GM12801 (cell line): ENCODE results near the gene PTPRN.

Source experiments
- TF ChIP-seq, protein P1 (sequence below): IDR thresholded peaks from one replicate; pipeline ENCODE4 v1.5.1; 2011; ENCODE audit warnings: control low read depth; ENCODE audit not compliant: insufficient read length; ENCODE audit errors: extremely low read depth

Gene PTPRN

DNA sequence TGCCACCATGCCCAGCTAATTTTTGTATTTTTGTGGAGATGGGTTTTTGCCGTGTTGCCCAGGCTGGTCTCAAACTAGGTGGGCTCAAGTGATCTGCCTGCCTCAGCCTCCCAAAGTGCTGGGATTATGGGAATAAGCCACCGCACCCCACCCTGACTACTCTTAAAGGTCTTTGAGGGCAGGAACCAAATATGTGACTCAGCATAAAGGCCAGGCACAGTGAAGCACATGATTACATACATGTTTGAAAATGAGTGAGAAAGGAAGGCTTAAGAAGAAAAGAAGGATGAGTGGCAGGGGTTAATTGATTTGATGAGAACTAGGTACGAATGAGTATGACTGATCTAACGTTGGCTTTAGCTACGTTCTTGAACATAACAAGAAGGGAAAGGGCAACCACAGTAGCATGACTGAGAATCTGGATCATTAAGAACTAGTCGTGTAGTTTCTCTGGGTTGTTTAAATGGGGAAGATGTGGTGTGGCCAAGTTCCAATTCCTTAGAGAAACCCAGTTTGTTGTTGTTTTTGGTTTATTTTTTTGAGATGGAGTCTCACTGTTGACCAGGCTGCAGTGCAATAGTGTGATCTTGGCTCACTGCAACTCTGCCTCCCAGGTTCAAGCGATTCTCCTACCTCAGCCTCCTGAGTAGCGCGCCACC, 16.6 kb upstream of the PTPRN start:
- TF ChIP-seq, protein P1, sequence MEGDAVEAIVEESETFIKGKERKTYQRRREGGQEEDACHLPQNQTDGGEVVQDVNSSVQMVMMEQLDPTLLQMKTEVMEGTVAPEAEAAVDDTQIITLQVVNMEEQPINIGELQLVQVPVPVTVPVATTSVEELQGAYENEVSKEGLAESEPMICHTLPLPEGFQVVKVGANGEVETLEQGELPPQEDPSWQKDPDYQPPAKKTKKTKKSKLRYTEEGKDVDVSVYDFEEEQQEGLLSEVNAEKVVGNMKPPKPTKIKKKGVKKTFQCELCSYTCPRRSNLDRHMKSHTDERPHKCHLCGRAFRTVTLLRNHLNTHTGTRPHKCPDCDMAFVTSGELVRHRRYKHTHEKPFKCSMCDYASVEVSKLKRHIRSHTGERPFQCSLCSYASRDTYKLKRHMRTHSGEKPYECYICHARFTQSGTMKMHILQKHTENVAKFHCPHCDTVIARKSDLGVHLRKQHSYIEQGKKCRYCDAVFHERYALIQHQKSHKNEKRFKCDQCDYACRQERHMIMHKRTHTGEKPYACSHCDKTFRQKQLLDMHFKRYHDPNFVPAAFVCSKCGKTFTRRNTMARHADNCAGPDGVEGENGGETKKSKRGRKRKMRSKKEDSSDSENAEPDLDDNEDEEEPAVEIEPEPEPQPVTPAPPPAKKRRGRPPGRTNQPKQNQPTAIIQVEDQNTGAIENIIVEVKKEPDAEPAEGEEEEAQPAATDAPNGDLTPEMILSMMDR: no peak

DNA sequence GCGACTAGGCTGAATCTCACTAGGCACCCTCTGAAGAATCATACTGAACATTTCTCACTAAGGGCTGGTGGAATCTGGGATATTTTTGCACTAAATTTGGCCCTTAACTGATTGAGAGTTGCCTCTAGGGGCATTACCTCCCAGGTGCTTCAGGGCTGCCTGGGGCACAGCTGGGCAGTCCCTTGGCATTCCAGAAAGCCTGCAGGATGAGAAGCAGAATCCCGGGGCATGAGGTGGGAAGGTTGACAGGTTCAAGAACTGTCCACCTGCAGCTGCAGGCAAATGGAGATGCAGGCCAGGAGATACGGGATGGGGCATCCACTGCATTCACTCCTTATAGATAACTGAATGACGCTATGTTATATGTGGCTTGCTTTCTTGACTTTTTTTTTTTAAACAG, 15.9 kb upstream of the PTPRN start:
- TF ChIP-seq, protein P1: no peak

DNA sequence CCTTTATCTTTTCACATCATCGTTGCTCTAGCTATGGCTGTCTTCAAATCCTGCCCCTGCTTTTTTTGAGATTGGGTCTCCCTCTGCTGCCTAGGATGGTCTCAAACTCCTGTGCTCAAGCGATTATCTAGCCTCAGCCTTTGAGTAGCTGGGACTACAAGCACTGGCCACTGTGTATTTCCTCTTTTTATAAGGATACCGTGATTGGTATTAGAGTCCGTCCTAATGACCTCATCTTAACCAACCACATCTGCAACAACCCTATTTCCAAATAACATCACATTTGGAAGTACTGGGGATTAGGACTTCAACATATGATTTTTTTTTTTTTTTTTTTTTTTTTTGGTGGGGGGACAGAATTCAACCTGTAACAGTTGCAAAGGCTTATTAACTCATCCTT, 14.2 kb upstream of the PTPRN start:
- TF ChIP-seq, protein P1: no peak

DNA sequence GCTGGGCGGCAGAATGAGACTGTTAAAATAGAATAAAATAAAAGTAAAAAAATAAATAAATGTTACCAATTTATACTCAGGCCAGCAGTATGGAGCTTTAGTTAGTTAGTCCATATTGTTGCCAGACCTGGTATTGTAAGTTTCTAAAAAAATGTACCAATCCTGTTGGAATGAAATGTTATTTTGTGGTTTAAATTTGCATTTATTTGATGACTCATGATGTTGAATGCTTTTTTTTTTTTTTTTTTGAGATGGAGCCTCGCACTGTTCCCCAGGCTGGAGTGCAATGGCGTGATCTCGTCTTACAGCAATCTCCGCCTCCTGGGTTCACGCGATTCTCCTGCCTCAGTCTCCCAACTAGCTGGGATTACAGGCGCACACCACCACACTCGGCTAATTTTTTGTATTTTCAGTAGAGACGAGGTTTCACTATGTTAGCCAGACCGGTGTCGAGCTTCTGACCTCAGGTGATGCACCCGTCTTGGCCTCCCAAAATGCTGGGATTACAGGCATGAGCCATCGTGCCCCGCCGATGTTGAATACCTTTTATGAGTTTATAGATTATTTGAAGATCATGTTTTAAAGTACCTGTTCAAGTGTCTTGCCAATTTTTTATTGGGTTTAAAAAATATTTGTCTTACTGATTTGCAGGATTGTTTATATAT, 5.7 kb upstream of the PTPRN start:
- TF ChIP-seq, protein P1: no peak

DNA sequence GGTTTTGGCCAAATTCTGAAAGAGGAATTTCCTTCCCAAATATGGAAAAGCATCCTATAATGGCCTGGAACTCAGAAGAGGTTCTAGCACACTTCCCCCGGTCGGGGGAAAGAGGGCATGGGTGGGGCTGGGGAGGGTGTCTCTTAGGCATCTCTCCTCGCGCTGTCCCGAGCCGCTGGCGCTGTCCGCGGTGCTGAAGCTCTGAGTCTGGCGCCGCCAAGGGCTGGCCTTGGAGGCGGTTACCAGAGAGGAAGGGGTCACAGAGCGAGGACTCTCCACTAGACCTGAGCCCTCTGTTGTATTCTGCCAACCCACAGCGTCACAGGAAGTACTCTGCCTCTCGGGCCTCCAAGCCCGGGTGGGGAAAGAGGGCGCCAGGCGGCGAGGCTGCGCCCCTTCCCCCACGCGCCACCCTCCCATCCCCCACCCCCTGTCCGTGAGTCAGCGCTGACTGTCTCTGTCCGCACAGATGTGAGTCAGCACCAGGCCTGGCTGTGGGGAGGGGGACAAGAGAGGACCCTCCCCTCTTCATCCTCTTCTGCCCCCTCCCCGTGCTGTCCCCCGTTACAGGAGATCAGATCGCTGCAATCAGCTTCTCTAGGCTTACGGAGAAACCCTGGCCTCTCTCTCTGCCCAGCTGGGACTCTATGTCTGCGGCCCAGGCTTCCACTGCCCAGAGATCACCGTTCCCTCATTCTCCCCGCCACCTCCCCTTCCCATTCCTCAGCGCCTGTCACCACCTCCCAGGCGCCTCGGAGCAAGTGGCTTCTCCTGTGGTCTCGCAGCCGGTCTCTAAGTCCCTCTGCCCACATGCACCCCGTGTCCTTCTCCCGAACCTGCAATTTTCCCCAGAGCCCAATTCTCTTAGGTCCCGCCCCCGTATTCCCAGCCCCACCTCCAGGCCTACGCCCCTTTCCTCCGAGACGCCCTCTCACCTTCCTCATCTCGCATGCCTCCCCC, 779 bp downstream of the PTPRN start:
- TF ChIP-seq, protein P1: no peak

DNA sequence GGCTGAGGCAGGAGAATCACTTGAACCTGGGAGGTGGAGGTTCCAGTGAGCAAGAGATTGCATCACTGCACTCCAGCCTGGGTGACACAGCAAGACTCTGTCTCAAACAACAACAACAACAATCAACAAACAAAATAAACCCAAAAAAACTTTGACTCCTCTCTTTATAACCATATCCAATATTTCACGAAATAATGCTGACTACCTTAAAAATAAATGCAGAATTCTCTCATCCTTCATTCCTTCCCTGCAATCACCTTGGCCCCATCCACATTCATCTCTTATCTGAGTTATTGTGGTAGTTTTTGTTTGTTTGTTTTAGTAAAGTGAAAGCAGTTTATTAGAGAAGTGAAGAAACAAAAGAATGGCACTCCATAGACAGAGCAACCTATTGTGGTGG, 3.2 kb downstream of the PTPRN start:
- TF ChIP-seq, protein P1: no peak

DNA sequence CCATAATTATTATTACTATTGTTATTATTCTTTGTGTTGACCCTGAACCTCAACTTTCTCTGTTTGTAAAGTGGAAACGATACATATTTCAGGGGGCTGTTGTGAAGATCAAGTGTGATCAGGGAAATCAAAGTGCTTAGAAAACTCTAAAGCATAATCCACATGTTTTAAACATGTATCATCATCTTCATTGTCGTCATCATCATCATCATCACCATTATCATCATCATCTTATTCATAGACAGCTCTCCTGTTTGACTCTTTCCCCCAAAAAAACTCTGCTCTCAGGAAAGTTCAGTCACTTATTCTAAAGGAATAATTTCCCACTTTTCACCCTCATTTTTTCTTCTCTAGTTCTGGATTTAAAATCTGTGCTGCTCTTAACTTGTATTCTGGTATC, 5.0 kb downstream of the PTPRN start:
- TF ChIP-seq, protein P1: no peak
